ENCODE results near the gene GLB1L.

GLB1L gene

DNA sequence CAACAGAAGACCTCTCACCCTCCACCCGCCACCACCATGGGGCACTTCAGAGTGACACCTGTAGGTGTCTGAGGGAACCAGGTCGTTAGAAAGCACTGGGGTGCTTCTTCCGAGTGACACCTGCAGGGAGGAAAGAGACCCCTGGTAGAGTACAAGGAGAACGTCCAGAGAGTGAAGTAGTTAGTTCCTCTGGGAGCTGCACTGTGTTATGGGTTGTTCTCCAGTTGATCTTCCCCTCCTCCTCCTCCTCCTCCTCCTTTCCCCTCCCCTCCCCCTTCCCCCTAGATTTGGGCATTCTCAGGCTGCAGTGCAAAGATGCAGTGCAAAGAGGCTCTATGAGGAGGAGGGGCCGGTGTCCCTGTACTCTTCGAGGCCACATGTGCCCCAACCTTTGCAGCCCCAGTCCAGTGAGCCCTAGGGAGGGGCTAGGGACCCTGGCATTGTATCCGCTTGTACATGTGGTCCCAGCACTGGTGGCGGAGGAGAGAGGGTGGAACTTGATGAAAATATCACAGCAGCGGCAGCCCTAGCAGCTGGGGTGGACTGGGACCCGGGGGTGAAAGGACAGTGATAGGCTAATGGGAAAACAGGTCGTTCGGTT lies 34.8 kb upstream of the GLB1L start:
- peak overlapping the region; percentile 98 to 99 for H3K27ac ChIP-seq
- H3K27me3 ChIP-seq, result no peaks in the 10 kb centered on the region
- H3K36me3 ChIP-seq, result peaks cover 40 to 46% (median 46%) of the 10 kb centered on the region in 3 donors
- peak in 1 of 2 donors; percentile 78 for DNase-seq
- H3K4me1 ChIP-seq, result peaks cover 0 to 52% (median 34%) of the 10 kb centered on the region in 4 donors
- peak overlapping the region; percentile 80 to 94 for H3K4me3 ChIP-seq
- no peaks in the 10 kb centered on the region for H3K9me3 ChIP-seq
- TF ChIP-seq, protein P1, sequence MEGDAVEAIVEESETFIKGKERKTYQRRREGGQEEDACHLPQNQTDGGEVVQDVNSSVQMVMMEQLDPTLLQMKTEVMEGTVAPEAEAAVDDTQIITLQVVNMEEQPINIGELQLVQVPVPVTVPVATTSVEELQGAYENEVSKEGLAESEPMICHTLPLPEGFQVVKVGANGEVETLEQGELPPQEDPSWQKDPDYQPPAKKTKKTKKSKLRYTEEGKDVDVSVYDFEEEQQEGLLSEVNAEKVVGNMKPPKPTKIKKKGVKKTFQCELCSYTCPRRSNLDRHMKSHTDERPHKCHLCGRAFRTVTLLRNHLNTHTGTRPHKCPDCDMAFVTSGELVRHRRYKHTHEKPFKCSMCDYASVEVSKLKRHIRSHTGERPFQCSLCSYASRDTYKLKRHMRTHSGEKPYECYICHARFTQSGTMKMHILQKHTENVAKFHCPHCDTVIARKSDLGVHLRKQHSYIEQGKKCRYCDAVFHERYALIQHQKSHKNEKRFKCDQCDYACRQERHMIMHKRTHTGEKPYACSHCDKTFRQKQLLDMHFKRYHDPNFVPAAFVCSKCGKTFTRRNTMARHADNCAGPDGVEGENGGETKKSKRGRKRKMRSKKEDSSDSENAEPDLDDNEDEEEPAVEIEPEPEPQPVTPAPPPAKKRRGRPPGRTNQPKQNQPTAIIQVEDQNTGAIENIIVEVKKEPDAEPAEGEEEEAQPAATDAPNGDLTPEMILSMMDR (IDR thresholded peaks at IDR 0.05), result peak in 1 of 2 experiments; percentile 8
- intact Hi-C loops (cut with DNase I; ENCODE audit: low total_unique reads), result loop anchor here (2.0 kb wide), 1 partner anchor 15 kb away; no protein-coding TSS in a partner anchor

DNA sequence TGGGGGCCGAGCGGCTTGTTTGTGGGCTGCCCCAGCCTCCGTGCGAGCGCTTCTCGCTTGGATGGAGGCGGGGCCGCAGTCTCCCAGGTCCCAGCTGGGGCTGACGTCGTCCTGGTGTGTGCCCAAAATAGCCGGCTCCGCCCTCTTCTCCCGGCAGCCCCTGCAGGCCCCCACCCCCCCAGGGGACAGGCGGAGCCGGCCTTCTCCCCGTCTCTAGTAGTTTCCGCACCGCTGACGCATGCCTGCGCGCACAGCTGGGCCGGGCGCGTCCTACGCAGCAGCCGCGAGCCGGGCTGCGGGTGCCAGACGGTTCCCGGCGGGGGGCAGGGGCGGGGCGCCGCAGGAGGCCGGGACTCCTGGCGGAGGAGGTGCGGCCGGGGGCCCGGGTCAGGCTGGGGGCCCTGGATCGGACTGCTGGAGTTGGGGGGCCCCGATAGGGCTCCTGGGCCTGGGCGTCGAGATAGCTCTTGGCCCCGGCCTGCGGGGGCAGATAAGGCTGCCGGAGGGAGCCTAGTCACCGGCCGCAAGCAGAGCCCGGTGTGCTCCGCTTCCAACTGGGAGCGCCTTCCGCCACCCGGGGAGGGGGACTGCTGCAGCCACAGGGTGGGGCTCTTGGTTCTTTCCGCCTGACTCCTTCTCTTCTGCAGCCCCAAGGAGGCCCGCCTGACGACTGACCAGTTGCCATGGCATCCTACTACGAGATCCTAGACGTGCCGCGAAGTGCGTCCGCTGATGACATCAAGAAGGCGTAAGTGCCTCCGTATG lies 34.1 kb upstream of the GLB1L start, which contains the start of gene DNAJB2:
Gene DNAJB2 (plus strand): TSS at position 216 of the 765 bp plus-strand sequence. CDS start 468 bp downstream, at position 684.
- DNase-seq, result peak; percentile 99 to 100
- TF ChIP-seq, protein P1 (IDR thresholded peaks at IDR 0.05), result no peak
- intact Hi-C loops (cut with DNase I; ENCODE audit: low total_unique reads), result loop anchor here (2.0 kb wide), 1 partner anchor 15 kb away; no protein-coding TSS in a partner anchor
- Histone ChIP-seq H3K4me3 (peak within 1 kb of the TSS; percentile 80 to 94), H3K4me1 (peaks cover 0 to 48% (median 37%) of the 10 kb centered on the region in 4 donors), H3K27ac (peak within 1 kb of the TSS; percentile 98 to 99), H3K36me3 (peaks cover 33 to 39% (median 39%) of the 10 kb centered on the region in 3 donors), H3K9me3 (no peaks in the 10 kb centered on the region), H3K27me3 (no peaks in the 10 kb centered on the region)

DNA sequence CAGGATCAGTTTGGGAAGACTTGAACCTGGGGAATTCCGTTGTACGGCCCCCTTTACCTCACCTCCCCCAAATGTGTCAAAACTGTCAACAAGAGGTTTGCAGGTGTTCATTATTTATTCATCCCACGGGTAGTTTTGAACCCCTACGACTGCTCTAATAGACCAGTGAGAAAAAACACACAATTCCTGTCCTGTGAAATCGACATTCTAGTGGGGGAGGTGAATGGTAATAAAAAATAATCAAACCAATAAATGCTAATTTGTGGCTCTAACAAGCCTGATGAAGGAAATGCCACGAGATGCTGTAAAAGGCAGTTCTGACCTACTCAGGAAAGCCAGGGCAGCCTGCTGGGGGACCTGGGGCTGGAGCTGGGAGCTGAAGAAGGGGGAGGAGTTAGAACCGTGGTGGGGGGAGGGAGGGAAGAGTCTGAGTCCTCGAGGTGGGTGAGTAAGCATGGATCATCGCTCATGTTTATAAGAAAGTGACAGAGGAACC lies 33.5 kb upstream of the GLB1L start:
- H3K4me1 ChIP-seq, result peaks cover 0 to 52% (median 40%) of the 10 kb centered on the region in 4 donors
- intact Hi-C loops (cut with DNase I; ENCODE audit: low total_unique reads), result loop anchor here (2.0 kb wide), 1 partner anchor 16 kb away; no protein-coding TSS in a partner anchor

DNA sequence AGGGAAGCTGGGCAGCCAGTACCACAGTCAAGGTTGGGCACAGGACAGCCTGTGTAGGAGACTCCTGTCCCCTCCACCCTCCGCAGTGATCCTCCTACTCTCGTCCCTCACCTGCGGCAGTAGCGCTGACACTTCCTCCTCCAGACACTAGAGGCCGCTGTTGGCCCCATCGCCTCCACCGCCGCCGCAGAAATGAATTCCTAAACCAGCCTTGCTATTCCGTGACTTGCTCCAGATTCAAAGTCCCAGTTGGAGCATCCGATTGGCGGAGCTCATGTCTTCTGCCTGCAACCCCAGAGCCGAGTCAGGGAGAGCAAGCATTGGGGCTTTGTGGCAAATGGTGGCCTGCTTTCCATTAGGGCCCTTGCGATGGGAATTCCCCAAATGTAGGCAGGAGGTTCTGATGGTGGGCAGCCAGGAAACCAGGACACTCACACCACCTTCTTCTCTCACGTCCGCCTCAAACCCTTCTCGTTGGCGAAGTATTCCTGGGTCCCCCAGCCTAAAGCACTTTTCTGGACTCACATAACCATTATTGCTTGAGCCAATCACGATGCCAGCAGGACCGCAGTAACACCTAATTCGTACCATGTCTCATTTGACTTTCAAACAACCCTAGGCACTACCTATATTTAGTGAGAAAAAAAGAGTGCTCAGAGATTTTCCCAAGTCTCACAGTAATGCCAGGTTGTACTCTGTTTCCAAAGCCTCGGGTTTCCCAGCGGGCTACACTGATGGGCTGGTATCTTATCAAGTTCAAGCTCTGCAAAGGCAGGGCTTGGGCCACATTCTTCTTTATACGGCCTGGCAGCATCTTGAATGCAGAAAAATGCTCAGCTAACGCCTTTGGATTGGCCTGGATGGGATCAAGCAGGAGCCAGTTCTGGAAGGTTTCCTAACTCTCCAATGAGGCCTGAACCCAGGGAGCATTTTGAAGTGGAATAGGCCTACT lies 32.7 kb upstream of the GLB1L start:
- no peaks in the 10 kb centered on the region for H3K27me3 ChIP-seq
- no peaks in the 10 kb centered on the region for H3K9me3 ChIP-seq
- no peak overlapping the region for H3K4me3 ChIP-seq
- TF ChIP-seq, protein P1 (IDR thresholded peaks at IDR 0.05), result peak; percentile 94 to 99
- H3K27ac ChIP-seq, result peak overlapping the region; percentile 98 to 99
- peaks cover 21 to 26% (median 26%) of the 10 kb centered on the region in 3 donors for H3K36me3 ChIP-seq
- peak; percentile 69 to 89 for DNase-seq
- peaks cover 0 to 53% (median 40%) of the 10 kb centered on the region in 4 donors for H3K4me1 ChIP-seq
- intact Hi-C loops (cut with DNase I; ENCODE audit: low total_unique reads), result loop anchor here (2.0 kb wide), 1 partner anchor 17 kb away; no protein-coding TSS in a partner anchor

More for the DNA sequence above, 33.5 kb upstream of the GLB1L start:
- TF ChIP-seq, protein P1 (IDR thresholded peaks at IDR 0.05), result no peak
- H3K36me3 ChIP-seq, result peaks cover 28 to 33% (median 33%) of the 10 kb centered on the region in 3 donors
- no peaks in the 10 kb centered on the region for H3K9me3 ChIP-seq
- no peaks in the 10 kb centered on the region for H3K27me3 ChIP-seq
- no peak for DNase-seq
- peak overlapping the region; percentile 98 to 99 for H3K27ac ChIP-seq
- H3K4me3 ChIP-seq, result peak overlapping the region; percentile 80 to 94
